Measurements from ENCODE around the gene SPAG6. TPM values are rescaled to one million over a fixed set of nuclear protein-coding genes. Genes with fewer than 3 reads are reported as not detected.

Gene SPAG6
- total and polyA plus RNA-seq, 9 of the 15 experiments (the other 6 are each of a cell fraction or from before 2014, with no cell fraction given) = 3.5 to 23.1 (median 11.8) TPM

- DNase-seq (ENCODE audit: extremely low read depth in 1 of 4, low spot score in 3 of 4) = no peak
- H3K36me3 ChIP-seq (ENCODE audit: control insufficient read depth, insufficient read depth, low read length) = peaks cover 42% of the 10 kb centered on the region
- no peaks in the 10 kb centered on the region; a peak in 1 of 5 replicates for H3K4me1 ChIP-seq (replicated peaks in 1 of 2; ENCODE audit: control insufficient read depth in 2 of 2, insufficient read depth in 2 of 2, low read length in 2 of 2)
- WGBS (ENCODE audit: insufficient coverage, low coverage, missing lambda C conversion rate) = 90% methylated on average over 7 of the region's 7 CpGs
- H2AFZ ChIP-seq (ENCODE audit: low read depth, low read length) = no peak overlapping the region
- no peaks in the 10 kb centered on the region; the same call in 2 of the 3 replicates for H3K79me2 ChIP-seq (ENCODE audit: control insufficient read depth, insufficient read depth, low read length)
- FAIRE-seq = no peak
- no peak overlapping the region for H3K4me2 ChIP-seq (ENCODE audit: insufficient read depth, low read length)
- no peak overlapping the region for H3K4me3 ChIP-seq
- H4K20me1 ChIP-seq (replicated peaks; ENCODE audit: control insufficient read depth, insufficient read depth, low read length) = no peaks in the 10 kb centered on the region
- intact Hi-C loops (cut with micrococcal nuclease) (no loop called here), in situ Hi-C loops (cut with MboI) (no loop called here)
- no peaks in the 10 kb centered on the region for H3K9me1 ChIP-seq (ENCODE audit: control insufficient read depth, insufficient read depth, low read length)
- POLR2A ChIA-PET = interaction anchor here (1.2 kb wide), 2 partner anchors 8 to 9 kb away, joined by 3 to 4 read pairs; no protein-coding TSS in a partner anchor
- ATAC-seq = no peak
- no peak overlapping the region for H3K9ac ChIP-seq (ENCODE audit: insufficient read depth in 1 of 2, low read depth in 2 of 2, low read length in 2 of 2)
- no peaks in the 10 kb centered on the region for H3K27me3 ChIP-seq (ENCODE audit: control insufficient read depth in 2 of 2, insufficient read depth in 2 of 2, low read length in 2 of 2)
- H3K27ac ChIP-seq (ENCODE audit: extremely low read depth, low read depth, low read length) = no peak overlapping the region
- CTCF ChIA-PET (ENCODE audit: low intra/inter-chr PET ratio) = no interaction called here
- BruUV-seq (replicated peaks) = no TSS peak
- H3K9me3 ChIP-seq (replicated peaks; ENCODE audit: control insufficient read depth, insufficient read depth, low read depth, low read length) = peaks cover 3% of the 10 kb centered on the region; the same call in 1 of the 2 replicates
- TF ChIP-seq DDX20 (tag; IDR thresholded peaks at IDR 0.05; ENCODE audit: low read depth) = no peak
- no peak for TF ChIP-seq ZNF282 (CRISPR knock-in tag; IDR thresholded peaks at IDR 0.05)
- TF ChIP-seq ZNF184 (CRISPR knock-in tag; IDR thresholded peaks at IDR 0.05) = no peak
- TF ChIP-seq TCFL5 (CRISPR knock-in tag; conservative IDR thresholded peaks at IDR 0.05) = no peak
- no peak for TF ChIP-seq CREB5 (CRISPR knock-in tag; IDR thresholded peaks at IDR 0.05)
- TF ChIP-seq MED1 (CRISPR knock-in tag; IDR thresholded peaks at IDR 0.05; ENCODE audit: borderline replicate concordance) = no peak
- no peak for TF ChIP-seq SMAD2 (IDR thresholded peaks at IDR 0.05; ENCODE audit: low read depth, low read length)
- no peak for TF ChIP-seq PML (IDR thresholded peaks at IDR 0.05; ENCODE audit: low read length)
- TF ChIP-seq USF1 (CRISPR knock-in tag; IDR thresholded peaks at IDR 0.05) = no peak
- no peak for TF ChIP-seq FIP1L1 (IDR thresholded peaks at IDR 0.05; ENCODE audit: low read depth, low read length, poor library complexity, severe bottlenecking)
- TF ChIP-seq, protein P1, sequence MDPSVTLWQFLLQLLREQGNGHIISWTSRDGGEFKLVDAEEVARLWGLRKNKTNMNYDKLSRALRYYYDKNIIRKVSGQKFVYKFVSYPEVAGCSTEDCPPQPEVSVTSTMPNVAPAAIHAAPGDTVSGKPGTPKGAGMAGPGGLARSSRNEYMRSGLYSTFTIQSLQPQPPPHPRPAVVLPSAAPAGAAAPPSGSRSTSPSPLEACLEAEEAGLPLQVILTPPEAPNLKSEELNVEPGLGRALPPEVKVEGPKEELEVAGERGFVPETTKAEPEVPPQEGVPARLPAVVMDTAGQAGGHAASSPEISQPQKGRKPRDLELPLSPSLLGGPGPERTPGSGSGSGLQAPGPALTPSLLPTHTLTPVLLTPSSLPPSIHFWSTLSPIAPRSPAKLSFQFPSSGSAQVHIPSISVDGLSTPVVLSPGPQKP (CRISPR knock-in tag; IDR thresholded peaks at IDR 0.05) = no peak
- TF ChIP-seq FOXO4 (CRISPR knock-in tag; IDR thresholded peaks at IDR 0.05) = no peak
- TF ChIP-seq, protein P2, sequence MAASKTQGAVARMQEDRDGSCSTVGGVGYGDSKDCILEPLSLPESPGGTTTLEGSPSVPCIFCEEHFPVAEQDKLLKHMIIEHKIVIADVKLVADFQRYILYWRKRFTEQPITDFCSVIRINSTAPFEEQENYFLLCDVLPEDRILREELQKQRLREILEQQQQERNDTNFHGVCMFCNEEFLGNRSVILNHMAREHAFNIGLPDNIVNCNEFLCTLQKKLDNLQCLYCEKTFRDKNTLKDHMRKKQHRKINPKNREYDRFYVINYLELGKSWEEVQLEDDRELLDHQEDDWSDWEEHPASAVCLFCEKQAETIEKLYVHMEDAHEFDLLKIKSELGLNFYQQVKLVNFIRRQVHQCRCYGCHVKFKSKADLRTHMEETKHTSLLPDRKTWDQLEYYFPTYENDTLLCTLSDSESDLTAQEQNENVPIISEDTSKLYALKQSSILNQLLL (CRISPR knock-in tag; IDR thresholded peaks at IDR 0.05; ENCODE audit: borderline replicate concordance) = no peak
- no peak for TF ChIP-seq PHF21A (IDR thresholded peaks at IDR 0.05; ENCODE audit: borderline replicate concordance, low read depth)
- no peak for TF ChIP-seq ZNF24 (IDR thresholded peaks at IDR 0.05)
- no peak for TF ChIP-seq JUND (IDR thresholded peaks at IDR 0.05; ENCODE audit: borderline replicate concordance, low read depth, low read length)
- TF ChIP-seq JUND (tag; IDR thresholded peaks at IDR 0.05; ENCODE audit: borderline replicate concordance, low read depth, low read length) = no peak
Measured at GRCh38 chr10:22332116-22332692, 13.1 kb upstream of the SPAG6 start.
